ENCODE data around the gene EVX2.
A peak's percentile ranks its signal among the peaks of the same experiment; 100 is the strongest.

The EVX2 gene

DNA sequence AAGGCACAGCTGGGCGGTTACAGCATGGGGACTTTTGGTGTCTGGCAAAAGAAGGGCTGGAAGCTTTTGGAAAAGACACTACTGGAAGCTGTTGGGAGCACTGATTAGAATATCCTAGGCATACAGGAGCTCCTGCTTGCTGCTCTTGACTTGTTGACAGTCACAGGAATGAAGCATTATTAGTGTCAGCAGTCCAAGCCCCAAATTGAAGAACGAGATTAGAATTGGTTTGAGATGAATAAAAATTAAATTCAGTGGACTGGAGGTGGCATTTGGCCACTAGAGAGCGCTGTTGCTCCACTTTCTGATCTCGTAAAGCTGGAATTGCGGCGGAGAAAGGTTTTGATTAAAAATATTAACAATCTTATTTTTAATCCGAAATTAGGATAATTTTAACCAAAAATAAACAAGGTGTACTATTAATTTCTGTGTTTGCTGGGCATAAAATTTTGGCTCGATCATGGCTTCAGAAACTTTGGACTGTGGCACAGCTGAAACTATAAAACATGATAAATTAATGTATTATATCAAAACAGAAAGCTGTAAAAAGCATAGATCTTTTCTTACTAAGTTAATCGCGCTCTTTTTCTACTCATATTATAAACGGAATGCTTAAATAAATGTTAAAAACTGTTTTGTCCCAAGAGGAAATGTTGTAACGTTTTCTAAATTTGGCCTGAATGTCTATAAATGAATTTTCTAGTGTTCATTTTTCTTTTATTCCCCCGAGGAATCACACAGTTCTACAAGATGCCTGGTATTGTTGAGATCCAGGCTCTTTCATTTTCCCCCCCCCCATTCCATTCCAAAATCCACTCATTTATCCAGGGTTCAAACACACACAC, 43.4 kb upstream of the EVX2 start:
- H3K36me3 ChIP-seq (ENCODE audit: control insufficient read depth, insufficient read depth, low read length) = no peaks in the 10 kb centered on the region
- no peak overlapping the region for H3K4me3 ChIP-seq (ENCODE audit: low read length)
- no peak overlapping the region for H3K27ac ChIP-seq (ENCODE audit: low read depth, low read length)
- peaks cover 14% of the 10 kb centered on the region for H3K27me3 ChIP-seq (ENCODE audit: control insufficient read depth, insufficient read depth, low read length)
- peaks cover 4% of the 10 kb centered on the region for H3K4me1 ChIP-seq (ENCODE audit: control insufficient read depth, insufficient read depth, low read length)
- no peak overlapping the region for H3K9ac ChIP-seq (ENCODE audit: low read length)

DNA sequence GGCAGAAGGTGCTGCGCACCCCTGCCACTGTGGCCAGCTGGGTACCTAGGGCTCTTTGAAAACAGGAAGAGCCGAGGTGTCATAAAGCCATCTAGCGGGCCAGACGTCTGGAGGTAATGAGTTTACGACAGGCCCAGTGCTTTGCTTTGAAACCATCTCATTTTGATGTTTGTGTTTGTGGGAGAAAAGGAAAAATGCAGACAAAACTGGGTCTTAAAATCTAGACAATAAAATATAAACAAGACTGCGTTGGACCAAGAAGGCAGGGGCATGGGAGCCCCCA, 42.0 kb upstream of the EVX2 start:
- Histone ChIP-seq H3K4me1 (ENCODE audit: control insufficient read depth, insufficient read depth, low read length) (no peaks in the 10 kb centered on the region), H3K36me3 (ENCODE audit: control insufficient read depth, insufficient read depth, low read length) (no peaks in the 10 kb centered on the region), H3K9ac (ENCODE audit: low read length) (no peak overlapping the region), H3K27ac (ENCODE audit: low read depth, low read length) (no peak overlapping the region), H3K4me3 (ENCODE audit: low read length) (no peak overlapping the region), H3K27me3 (ENCODE audit: control insufficient read depth, insufficient read depth, low read length) (peaks cover 14% of the 10 kb centered on the region)

DNA sequence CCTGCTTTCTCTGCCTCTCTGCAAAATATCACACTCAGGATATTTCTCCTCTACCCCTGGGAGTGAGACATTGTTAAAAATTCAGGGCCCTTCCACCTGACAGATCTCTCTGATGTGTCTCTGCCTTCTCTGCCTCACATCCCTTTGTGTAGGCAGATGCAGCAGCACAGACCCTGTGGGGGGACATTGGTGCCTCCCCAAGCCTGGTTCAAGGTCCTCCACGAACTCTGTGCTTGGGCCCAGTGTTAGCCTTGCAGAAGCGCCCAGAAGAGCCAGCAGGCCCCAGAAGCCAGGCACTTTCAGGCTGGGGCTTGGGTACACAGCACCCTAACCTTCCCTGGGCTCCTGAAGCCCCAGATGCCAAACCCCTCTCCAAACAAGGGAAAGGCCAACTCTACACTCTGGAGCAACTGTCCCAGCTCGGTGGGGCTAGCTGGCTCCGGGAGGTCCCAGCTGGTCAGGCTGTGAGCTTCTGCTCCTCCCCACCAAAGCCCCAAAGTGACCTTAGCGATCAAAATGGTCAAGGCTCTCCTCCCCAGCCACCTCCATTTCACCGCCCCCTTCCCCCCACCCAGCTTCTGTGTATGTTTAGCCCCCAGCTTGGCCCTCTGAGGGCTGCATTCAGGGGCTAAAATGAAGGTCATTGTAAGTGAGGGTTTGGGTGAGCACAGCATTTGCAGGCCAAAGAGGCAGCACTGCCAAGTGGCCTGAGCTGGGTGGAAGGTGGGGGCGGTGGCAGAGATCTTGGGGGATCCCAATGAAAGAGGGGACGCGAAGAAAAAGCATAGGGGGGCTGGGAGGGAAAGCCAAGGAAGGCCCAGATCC, 41.4 kb upstream of the EVX2 start:
- Histone ChIP-seq H3K27me3 (ENCODE audit: control insufficient read depth, insufficient read depth, low read length) (peaks cover 17% of the 10 kb centered on the region), H3K4me1 (ENCODE audit: control insufficient read depth, insufficient read depth, low read length) (no peaks in the 10 kb centered on the region), H3K36me3 (ENCODE audit: control insufficient read depth, insufficient read depth, low read length) (no peaks in the 10 kb centered on the region), H3K9ac (ENCODE audit: low read length) (no peak overlapping the region), H3K4me3 (ENCODE audit: low read length) (no peak overlapping the region), H3K27ac (ENCODE audit: low read depth, low read length) (no peak overlapping the region)

DNA sequence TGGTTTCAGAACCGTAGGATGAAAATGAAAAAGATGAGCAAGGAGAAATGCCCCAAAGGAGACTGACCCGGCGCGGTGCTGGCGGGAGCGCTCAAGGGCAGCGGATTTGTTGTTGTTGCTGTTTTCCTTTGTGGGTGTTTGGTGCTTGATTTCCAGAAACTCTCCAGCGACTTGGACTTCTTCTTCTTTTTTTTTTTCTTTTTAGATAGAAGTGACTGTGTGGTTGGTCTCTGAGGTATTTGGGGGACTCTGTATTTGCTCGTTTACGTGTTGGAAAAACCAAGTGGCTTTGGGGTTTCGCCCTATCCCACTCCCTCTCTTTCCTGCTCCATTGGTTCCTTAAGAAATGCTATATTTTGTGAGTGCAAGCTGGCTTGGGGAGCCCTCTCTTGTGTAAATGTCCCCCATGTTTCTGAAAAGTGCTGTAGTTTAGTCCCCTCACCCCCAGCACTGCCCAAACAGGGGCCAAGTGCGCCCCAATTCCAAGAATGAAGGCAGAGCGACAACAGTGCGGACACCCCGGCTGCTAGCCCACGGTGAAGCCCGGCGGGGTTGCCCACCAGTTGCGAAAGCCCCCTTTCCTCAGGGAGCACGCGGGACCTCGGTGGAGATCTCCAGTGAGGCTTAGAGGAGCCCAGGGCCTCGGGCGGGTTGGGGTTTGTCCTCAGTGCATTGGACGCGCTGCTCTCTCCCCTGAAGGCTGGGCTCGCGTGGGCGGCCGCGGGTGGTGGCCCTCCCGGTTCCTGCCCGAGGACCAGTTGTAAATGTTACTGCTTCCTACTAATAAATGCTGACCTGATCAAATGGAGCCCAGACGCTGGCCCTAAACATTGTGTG, 40.6 kb upstream of the EVX2 start:
- Histone ChIP-seq H3K4me3 (ENCODE audit: low read length) (peak overlapping the region; percentile 75), H3K36me3 (ENCODE audit: control insufficient read depth, insufficient read depth, low read length) (no peaks in the 10 kb centered on the region), H3K9ac (ENCODE audit: low read length) (no peak overlapping the region), H3K4me1 (ENCODE audit: control insufficient read depth, insufficient read depth, low read length) (no peaks in the 10 kb centered on the region), H3K27ac (ENCODE audit: low read depth, low read length) (no peak overlapping the region), H3K27me3 (ENCODE audit: control insufficient read depth, insufficient read depth, low read length) (peaks cover 17% of the 10 kb centered on the region)

DNA sequence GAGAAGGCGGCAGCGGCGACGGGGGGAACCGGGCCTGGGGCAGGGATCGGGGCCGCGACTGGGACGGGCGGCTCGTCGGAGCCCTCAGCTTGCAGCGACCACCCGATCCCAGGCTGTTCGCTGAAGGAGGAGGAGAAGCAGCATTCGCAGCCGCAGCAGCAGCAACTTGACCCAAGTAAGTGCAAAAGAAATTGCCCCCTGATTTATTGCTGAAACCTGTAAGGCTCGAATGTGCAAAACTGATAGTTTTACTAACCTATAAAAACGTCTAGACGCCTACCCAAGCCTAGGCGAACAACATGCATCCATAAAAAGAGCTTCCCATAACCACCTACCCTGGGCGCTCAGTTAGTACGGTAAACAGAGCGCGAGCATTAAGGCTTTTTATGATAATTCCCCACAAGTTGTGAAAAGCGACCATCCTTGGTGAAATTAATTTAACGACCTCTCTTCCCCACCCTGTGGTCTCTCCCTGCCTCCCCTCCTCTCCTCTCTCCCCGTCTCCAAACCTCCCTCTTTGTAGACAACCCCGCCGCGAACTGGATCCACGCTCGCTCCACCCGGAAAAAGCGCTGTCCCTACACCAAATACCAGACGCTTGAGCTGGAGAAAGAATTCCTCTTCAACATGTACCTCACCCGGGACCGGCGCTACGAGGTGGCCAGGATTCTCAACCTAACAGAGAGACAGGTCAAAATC, 39.8 kb upstream of the EVX2 start:
- Histone ChIP-seq H3K4me1 (ENCODE audit: control insufficient read depth, insufficient read depth, low read length) (no peaks in the 10 kb centered on the region), H3K27ac (ENCODE audit: low read depth, low read length) (peak overlapping the region; percentile 75), H3K27me3 (ENCODE audit: control insufficient read depth, insufficient read depth, low read length) (peaks cover 12% of the 10 kb centered on the region), H3K36me3 (ENCODE audit: control insufficient read depth, insufficient read depth, low read length) (no peaks in the 10 kb centered on the region), H3K9ac (ENCODE audit: low read length) (no peak overlapping the region), H3K4me3 (ENCODE audit: low read length) (peak overlapping the region; percentile 75)

DNA sequence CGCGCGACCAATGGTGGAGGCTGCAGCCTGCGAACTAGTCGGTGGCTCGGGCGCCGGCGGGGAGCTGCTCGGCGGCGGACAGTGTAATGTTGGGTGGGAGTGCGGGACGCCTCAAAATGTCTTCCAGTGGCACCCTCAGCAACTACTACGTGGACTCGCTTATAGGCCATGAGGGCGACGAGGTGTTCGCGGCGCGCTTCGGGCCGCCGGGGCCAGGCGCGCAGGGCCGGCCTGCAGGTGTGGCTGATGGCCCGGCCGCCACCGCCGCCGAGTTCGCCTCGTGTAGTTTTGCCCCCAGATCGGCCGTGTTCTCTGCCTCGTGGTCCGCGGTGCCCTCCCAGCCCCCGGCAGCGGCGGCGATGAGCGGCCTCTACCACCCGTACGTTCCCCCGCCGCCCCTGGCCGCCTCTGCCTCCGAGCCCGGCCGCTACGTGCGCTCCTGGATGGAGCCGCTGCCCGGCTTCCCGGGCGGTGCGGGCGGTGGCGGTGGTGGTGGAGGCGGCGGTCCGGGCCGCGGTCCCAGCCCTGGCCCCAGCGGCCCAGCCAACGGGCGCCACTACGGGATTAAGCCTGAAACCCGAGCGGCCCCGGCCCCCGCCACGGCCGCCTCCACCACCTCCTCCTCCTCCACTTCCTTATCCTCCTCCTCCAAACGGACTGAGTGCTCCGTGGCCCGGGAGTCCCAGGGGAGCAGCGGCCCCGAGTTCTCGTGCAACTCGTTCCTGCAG, 39.1 kb upstream of the EVX2 start, which contains the start of gene HOXD9:
Gene HOXD9, plus strand, starts transcription at position 37 of the 728 bp plus-strand sequence. Its CDS starts 50 bp downstream, at position 87.
- H3K27me3 ChIP-seq (ENCODE audit: control insufficient read depth, insufficient read depth, low read length) = peaks cover 17% of the 10 kb centered on the region
- H3K27ac ChIP-seq (ENCODE audit: low read depth, low read length) = peak within 1 kb of the TSS; percentile 75

DNA sequence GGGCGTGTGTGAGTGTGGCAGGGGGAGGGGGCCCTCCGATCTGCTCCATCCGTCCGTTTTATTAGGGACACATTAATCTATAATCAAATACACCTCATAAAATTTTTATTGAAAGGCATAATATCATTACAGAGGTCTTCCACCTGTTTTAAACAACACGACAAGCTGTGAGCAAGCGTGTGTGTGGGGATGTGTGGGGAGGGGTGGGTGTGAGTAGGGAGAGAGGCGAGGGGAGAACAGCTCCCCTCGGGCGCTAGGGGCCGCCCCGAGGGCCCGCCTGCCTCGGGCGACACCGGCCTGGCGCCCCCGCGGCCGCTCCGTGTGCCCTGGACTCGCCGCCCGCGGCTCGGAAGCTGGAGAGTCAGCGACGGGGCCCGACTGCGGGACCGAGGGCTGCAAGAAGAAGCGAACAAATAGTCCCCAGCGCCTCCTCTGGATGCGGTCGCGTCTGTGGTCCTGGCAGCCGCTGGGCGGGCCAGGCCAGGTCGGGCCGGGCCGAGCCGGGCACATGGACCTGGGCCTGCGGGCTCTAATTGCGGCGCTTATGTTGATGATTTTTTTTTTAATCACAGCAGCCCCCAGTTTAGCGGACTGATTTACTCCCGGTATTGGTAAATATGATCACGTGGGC, 38.4 kb upstream of the EVX2 start:
- peak overlapping the region; percentile 75 for H3K27ac ChIP-seq (ENCODE audit: low read depth, low read length)
- no peak overlapping the region for H3K9ac ChIP-seq (ENCODE audit: low read length)
- no peaks in the 10 kb centered on the region for H3K36me3 ChIP-seq (ENCODE audit: control insufficient read depth, insufficient read depth, low read length)
- peak overlapping the region; percentile 75 for H3K4me3 ChIP-seq (ENCODE audit: low read length)
- no peaks in the 10 kb centered on the region for H3K4me1 ChIP-seq (ENCODE audit: control insufficient read depth, insufficient read depth, low read length)
- peaks cover 21% of the 10 kb centered on the region for H3K27me3 ChIP-seq (ENCODE audit: control insufficient read depth, insufficient read depth, low read length)

More for the DNA sequence above, 39.1 kb upstream of the EVX2 start, which contains the start of gene HOXD9:
- no peaks in the 10 kb centered on the region for H3K36me3 ChIP-seq (ENCODE audit: control insufficient read depth, insufficient read depth, low read length)
- H3K4me3 ChIP-seq (ENCODE audit: low read length) = peak within 1 kb of the TSS; percentile 75
- no peaks in the 10 kb centered on the region for H3K4me1 ChIP-seq (ENCODE audit: control insufficient read depth, insufficient read depth, low read length)
- H3K9ac ChIP-seq (ENCODE audit: low read length) = no peak within 1 kb of the TSS

DNA sequence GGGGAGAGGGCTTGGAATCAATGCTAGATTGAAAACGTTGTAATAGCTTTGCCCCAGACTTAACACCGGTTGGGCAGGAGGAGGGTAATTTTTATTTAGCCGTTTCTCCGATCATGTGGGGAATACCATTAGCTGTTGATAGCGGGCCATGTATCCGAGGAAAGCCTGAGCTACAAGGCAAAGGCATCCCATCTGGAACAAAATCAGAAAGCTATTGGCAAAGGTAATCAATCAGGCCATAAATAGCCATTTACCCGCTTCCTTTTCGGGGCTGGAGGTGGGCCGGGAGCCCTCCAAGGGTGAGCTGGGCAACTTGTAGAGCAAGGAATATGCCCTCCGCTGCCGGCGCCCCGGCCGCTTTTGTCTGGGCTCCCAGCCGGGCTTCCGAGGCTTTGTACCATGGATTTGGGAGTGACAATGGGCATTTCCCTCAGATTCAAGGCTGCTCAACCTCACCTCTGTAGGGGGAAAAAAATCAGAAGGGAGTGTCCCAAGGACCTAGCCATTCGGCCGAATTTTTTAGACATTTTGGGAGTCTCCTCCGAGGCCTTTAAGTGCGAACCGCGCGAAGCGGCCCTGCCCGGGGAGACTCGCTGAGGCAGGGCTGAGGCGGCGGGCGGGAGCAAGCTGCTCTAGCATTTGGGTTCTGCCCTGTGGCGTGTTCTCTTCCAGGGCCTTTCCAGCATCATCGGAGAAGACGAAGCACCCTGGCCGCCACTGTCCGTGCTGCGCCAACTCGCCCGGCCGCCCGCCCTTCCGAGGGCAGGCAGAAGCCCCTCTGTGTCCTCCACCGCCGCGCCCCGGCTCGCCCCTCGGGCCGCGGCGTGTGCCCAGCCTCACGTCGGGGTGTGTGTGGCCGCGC, 37.7 kb upstream of the EVX2 start:
- Histone ChIP-seq H3K27ac (ENCODE audit: low read depth, low read length) (no peak overlapping the region), H3K27me3 (ENCODE audit: control insufficient read depth, insufficient read depth, low read length) (peaks cover 28% of the 10 kb centered on the region), H3K4me1 (ENCODE audit: control insufficient read depth, insufficient read depth, low read length) (no peaks in the 10 kb centered on the region), H3K9ac (ENCODE audit: low read length) (no peak overlapping the region), H3K4me3 (ENCODE audit: low read length) (peak overlapping the region; percentile 75), H3K36me3 (ENCODE audit: control insufficient read depth, insufficient read depth, low read length) (no peaks in the 10 kb centered on the region)

DNA sequence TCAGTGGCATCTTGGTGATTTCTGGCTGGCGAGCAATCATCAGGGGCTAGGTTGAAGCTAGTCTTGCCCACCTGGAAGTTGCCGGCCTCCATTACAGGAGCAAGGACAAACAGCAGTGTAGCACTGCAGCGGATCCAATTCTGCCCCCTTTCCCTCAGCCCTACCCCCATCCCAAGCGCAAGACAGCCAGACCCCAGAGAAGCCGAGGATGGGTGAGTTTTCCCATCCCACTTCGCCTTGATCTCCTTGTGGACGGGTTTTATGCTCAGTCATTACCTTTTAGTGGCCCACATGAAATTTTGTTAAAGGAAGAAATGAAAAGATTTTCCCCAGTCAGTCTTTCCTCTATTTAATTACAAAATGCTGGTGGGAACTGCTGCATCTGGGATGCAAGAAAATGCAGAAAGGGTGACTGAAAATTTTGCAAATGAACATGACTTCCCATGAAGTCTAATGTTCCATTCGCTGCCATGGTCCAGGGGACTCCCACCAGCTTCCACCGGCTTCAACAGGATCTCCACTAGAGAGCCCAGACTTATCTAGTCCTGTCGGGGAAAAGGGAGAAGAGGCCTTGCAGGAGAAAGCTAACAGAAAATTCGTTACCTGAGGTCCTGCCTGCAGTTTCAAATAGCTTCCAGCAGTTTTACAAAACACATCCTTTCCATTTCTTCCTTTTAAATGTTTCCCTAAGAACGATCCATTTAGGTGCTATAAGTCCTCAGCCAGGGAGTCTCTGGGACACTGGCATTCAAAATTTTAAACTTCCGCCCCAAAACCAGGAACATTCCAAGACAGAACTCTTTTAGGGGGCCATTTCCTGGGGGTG, 36.8 kb upstream of the EVX2 start:
- peaks cover 28% of the 10 kb centered on the region for H3K27me3 ChIP-seq (ENCODE audit: control insufficient read depth, insufficient read depth, low read length)
- H3K4me1 ChIP-seq (ENCODE audit: control insufficient read depth, insufficient read depth, low read length) = no peaks in the 10 kb centered on the region
- H3K36me3 ChIP-seq (ENCODE audit: control insufficient read depth, insufficient read depth, low read length) = no peaks in the 10 kb centered on the region
- H3K4me3 ChIP-seq (ENCODE audit: low read length) = no peak overlapping the region
- H3K9ac ChIP-seq (ENCODE audit: low read length) = no peak overlapping the region
- H3K27ac ChIP-seq (ENCODE audit: low read depth, low read length) = no peak overlapping the region
